K562 (cell line): ENCODE measurements around the gene PHTF2. TPM values are rescaled to one million over a fixed set of nuclear protein-coding genes. Genes with fewer than 3 reads are reported as not detected.
A peak's percentile ranks its signal among the peaks of the same experiment; 100 is the strongest.

ENCODE experiments used
- DLX4 ChIP-seq: fragments of 250-450 bp; sonication (Bioruptor Pico); IDR thresholded peaks from 2 replicates; pipeline ENCODE4 v1.6.1; 2021; ENCODE audit warnings: mild to moderate bottlenecking
- ETV5 ChIP-seq: sonication (generic); formaldehyde crosslinking; IDR thresholded peaks from 2 replicates; pipeline ENCODE4 v1.4.0; 2020; ENCODE audit warnings: low read depth, mild to moderate bottlenecking, missing genetic modification reagents
- ILK ChIP-seq: fragments of 450-650 bp; IDR thresholded peaks from 2 replicates; pipeline ENCODE4 v1.6.1; 2016; ENCODE audit warnings: missing genetic modification characterization, low read depth, mild to moderate bottlenecking, missing compliant biosample characterization, moderate library complexity, borderline replicate concordance
- KDM5B ChIP-seq: fragments of 200-600 bp; sonication (generic); IDR thresholded peaks from 2 replicates; pipeline ENCODE4 v1.6.1; 2012; ENCODE audit warnings: low read depth, mild to moderate bottlenecking, moderate library complexity, low read length, control low read depth, inconsistent platforms; ENCODE audit not compliant: insufficient replicate concordance
- KHSRP ChIP-seq: fragments of 450-650 bp; IDR thresholded peaks from 2 replicates; pipeline ENCODE4 v1.6.1; 2017
- KLF13 ChIP-seq: fragments of 450-650 bp; IDR thresholded peaks from 2 replicates; pipeline ENCODE4 v1.6.1; 2016; ENCODE audit warnings: missing genetic modification characterization, low read depth, mild to moderate bottlenecking, missing compliant biosample characterization, moderate library complexity, borderline replicate concordance
- POLR2H ChIP-seq: IDR thresholded peaks from 2 replicates; pipeline ENCODE4 v1.6.1; 2016; ENCODE audit warnings: missing genetic modification characterization, low read depth, mild to moderate bottlenecking, control low read depth, missing compliant biosample characterization, moderate library complexity
- SP1 ChIP-seq: sonication (generic); formaldehyde crosslinking; IDR thresholded peaks from 2 replicates; pipeline ENCODE4 v1.8.1; 2022; ENCODE audit warnings: mild to moderate bottlenecking, missing genetic modification reagents
- SPI1 ChIP-seq: IDR thresholded peaks from 2 replicates; pipeline ENCODE4 v1.6.1; 2011; ENCODE audit warnings: low read depth, low read length, control low read depth, borderline replicate concordance
- SRSF1 ChIP-seq: fragments of 200-400 bp; formaldehyde crosslinking; IDR thresholded peaks from 2 replicates; pipeline ENCODE4 v1.6.1; 2017; ENCODE audit warnings: mild to moderate bottlenecking, low read depth, low read length, moderate library complexity
- SRSF9 ChIP-seq: fragments of 200-400 bp; formaldehyde crosslinking; IDR thresholded peaks from 2 replicates; pipeline ENCODE4 v1.6.1; 2017; ENCODE audit warnings: low read depth, low read length, borderline replicate concordance
- XRCC3 ChIP-seq: fragments of 450-650 bp; IDR thresholded peaks from 2 replicates; pipeline ENCODE4 v1.6.1; 2017; ENCODE audit warnings: mild to moderate bottlenecking, moderate library complexity
- YY1 ChIP-seq, 3 experiments: IDR thresholded peaks; 2 replicates each; pipeline ENCODE4 v1.6.1; 2011; ENCODE audit warnings: low read length in 2 of 3, mild to moderate bottlenecking in 2 of 3, moderate library complexity in 2 of 3, borderline replicate concordance in 1 of 3, control low read depth in 1 of 3, low read depth in 1 of 3; ENCODE audit not compliant: insufficient read depth in 3 of 3, insufficient replicate concordance in 2 of 3, control insufficient read depth in 1 of 3, insufficient read length in 1 of 3; ENCODE audit errors: extremely low read depth in 1 of 3
- ZFP30 ChIP-seq: fragments of 250-450 bp; sonication (Bioruptor Pico); IDR thresholded peaks from 2 replicates; pipeline ENCODE4 v1.8.0; 2022; ENCODE audit warnings: moderate library complexity, mild to moderate bottlenecking, inconsistent platforms, borderline replicate concordance
- ZNF311 ChIP-seq: fragments of 250-450 bp; sonication (Bioruptor Pico); IDR thresholded peaks from 2 replicates; pipeline ENCODE4 v1.4.0; 2020; ENCODE audit warnings: mild to moderate bottlenecking, moderate library complexity
- ZNF398 ChIP-seq: fragments of 250-450 bp; sonication (Bioruptor Pico); IDR thresholded peaks from 2 replicates; pipeline ENCODE4 v1.8.0; 2021; ENCODE audit warnings: moderate library complexity, mild to moderate bottlenecking, inconsistent platforms
- ZNF584 ChIP-seq: fragments of 200-800 bp; sonication (Bioruptor generic); IDR thresholded peaks from 2 replicates; pipeline ENCODE4 v1.6.1; 2016; ENCODE audit warnings: low read depth, mild to moderate bottlenecking, missing genetic modification characterization, missing compliant biosample characterization
- polyA plus RNA-seq, 8 experiments: library from polyadenylated mRNA; depleted of rRNA in 4 of 8; stranded (reverse) in 5 of 8; unstranded in 3 of 8; fragments of >200 nt; fragmentation: Nextera tagmentation in 2 of 8; fragmentation: Illumina TruSeq in 1 of 8; extraction: Ambion mirVana in 2 of 8; extraction: Trizol in 1 of 8; gene quantifications; 2 replicates each; pipeline versions ENCODE4 v1.2.1 to v1.2.3, GENCODE V29; 2011 to 2014; ENCODE audit warnings: inconsistent platforms in 1 of 8, missing spikeins in 1 of 8
- total RNA-seq, 7 experiments: library from RNA; depleted of rRNA in 6 of 7; stranded (reverse); fragments of >200 nt in 6 of 7; fragmentation: Illumina TruSeq in 2 of 7; extraction: Trizol in 2 of 7; gene quantifications; 2 replicates each; pipeline versions ENCODE4 v1.2.1 to v1.2.3, GENCODE V29; 2011 to 2021; ENCODE audit warnings: low replicate concordance in 1 of 7
- TF ChIP-seq, protein P1 (sequence below): fragments of 450-650 bp; formaldehyde crosslinking; IDR thresholded peaks from 2 replicates; pipeline ENCODE4 v1.4.0; 2022; ENCODE audit warnings: missing genetic modification characterization
- TF ChIP-seq, protein P2 (sequence below): fragments of 450-650 bp; formaldehyde crosslinking; IDR thresholded peaks from 2 replicates; pipeline ENCODE4 v1.4.0; 2020; ENCODE audit warnings: mild to moderate bottlenecking, moderate library complexity

The PHTF2 gene
- total and polyA plus RNA-seq, 9 of the 15 experiments (the other 6 are each of a cell fraction or from before 2014, with no cell fraction given), result 17.9 to 43.6 (median 25.4) TPM

DNA sequence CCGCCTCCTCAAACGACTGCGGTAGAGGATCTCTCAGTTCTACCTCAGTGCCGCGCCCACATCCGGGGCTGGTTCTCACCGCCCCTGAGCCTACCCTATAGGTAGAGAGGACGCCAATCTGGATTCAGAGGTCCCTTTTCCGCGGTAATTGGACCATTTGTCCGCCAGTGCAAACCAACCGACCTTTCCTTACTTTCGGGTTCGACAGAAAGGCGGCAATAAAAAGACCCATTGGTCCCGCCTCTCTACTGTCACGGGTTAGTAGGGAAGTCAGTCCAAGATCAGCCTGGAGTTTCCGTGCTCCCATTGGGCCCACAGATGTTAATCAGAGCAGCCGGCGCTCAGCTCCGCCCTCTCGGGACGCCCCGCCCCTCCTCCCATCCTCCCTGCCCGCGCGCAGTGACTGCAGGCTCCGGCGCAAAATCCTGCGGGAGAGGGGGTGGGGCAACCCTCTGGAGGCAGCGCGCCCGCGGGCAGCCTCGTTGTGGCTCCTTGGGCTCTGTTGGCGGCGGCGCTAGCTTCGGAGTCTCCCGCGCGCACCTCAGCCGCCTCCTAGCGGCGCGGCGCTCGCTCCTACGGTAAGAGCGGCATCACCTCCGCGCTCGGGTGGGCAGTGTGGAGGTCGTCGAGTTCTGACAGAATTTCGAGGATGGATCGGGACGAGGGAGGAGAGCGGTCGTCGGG is at the start of gene PHTF2, which contains the start of gene TMEM60 (continued):
- TF ChIP-seq ZNF398 (CRISPR knock-in tag) (no peak), ZFP30 (CRISPR knock-in tag) (no peak), SP1 (CRISPR knock-in tag) (peak; percentile 94), KHSRP (no peak), POLR2H (peak; percentile 68), SPI1 (peak; percentile 59), ETV5 (CRISPR knock-in tag) (peak; percentile 83; the same call in 1 of the 2 replicates), KLF13 (tag) (peak; percentile 62; the same call in 1 of the 2 replicates), KDM5B (peak; percentile 41), YY1 (IDR thresholded peaks at IDR 0.05; ENCODE audit: borderline replicate concordance in 1 of 3, control insufficient read depth in 1 of 3, extremely low read depth in 1 of 3, insufficient read depth in 3 of 3, insufficient read length in 1 of 3, insufficient replicate concordance in 2 of 3, low read depth in 1 of 3, low read length in 2 of 3) (peak in 2 of 3 experiments; percentile 65), ILK (no peak), SRSF9 (no peak), XRCC3 (no peak), SRSF1 (no peak), ZNF584 (CRISPR knock-in tag) (no peak), ZNF311 (CRISPR knock-in tag) (no peak), DLX4 (no peak)
- TF ChIP-seq, protein P1, sequence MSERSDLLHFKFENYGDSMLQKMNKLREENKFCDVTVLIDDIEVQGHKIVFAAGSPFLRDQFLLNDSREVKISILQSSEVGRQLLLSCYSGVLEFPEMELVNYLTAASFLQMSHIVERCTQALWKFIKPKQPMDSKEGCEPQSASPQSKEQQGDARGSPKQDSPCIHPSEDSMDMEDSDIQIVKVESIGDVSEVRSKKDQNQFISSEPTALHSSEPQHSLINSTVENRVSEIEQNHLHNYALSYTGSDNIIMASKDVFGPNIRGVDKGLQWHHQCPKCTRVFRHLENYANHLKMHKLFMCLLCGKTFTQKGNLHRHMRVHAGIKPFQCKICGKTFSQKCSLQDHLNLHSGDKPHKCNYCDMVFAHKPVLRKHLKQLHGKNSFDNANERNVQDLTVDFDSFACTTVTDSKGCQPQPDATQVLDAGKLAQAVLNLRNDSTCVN (CRISPR knock-in tag), result no peak
- TF ChIP-seq, protein P2, sequence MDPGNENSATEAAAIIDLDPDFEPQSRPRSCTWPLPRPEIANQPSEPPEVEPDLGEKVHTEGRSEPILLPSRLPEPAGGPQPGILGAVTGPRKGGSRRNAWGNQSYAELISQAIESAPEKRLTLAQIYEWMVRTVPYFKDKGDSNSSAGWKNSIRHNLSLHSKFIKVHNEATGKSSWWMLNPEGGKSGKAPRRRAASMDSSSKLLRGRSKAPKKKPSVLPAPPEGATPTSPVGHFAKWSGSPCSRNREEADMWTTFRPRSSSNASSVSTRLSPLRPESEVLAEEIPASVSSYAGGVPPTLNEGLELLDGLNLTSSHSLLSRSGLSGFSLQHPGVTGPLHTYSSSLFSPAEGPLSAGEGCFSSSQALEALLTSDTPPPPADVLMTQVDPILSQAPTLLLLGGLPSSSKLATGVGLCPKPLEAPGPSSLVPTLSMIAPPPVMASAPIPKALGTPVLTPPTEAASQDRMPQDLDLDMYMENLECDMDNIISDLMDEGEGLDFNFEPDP, result no peak
